NT2/D1 (cell line): ENCODE data around the gene CEP89.
A peak's percentile ranks its signal among the peaks of the same experiment; 100 is the strongest.
"Not testable (repeated sequence)": the region's sequence is repeated elsewhere in the genome, so short reads cannot be mapped to it uniquely, and the experiment has no call there.

Source experiments
- DNase-seq: peaks from one replicate; pipeline ENCODE4 v3.0.0-alpha.2; 2011; ENCODE audit warnings: low read depth, low spot score
- H3K27me3 ChIP-seq: 2 replicates; pipeline ENCODE4 v1.6.0; 2011; ENCODE audit warnings: mild to moderate bottlenecking; ENCODE audit not compliant: insufficient read length, insufficient read depth
- H3K36me3 ChIP-seq: 2 replicates; pipeline ENCODE4 v1.6.1; 2011; ENCODE audit warnings: mild to moderate bottlenecking, low read length, mixed read lengths; ENCODE audit not compliant: insufficient read depth, insufficient read length
- H3K4me1 ChIP-seq: 2 replicates; pipeline ENCODE4 v1.5.1; 2011; ENCODE audit not compliant: insufficient read depth, insufficient read length
- H3K4me3 ChIP-seq: 2 replicates; pipeline ENCODE4 v1.5.1; 2011; ENCODE audit warnings: low read depth; ENCODE audit not compliant: insufficient read length
- H3K9ac ChIP-seq: 2 replicates; pipeline ENCODE4 v1.6.0; 2011; ENCODE audit warnings: low read depth; ENCODE audit not compliant: insufficient read length
- H3K9me3 ChIP-seq: 2 replicates; pipeline ENCODE4 v1.5.1; 2011; ENCODE audit warnings: mild to moderate bottlenecking, low read length; ENCODE audit not compliant: insufficient read depth
- SUZ12 ChIP-seq: IDR thresholded peaks from 2 replicates; pipeline ENCODE4 v1.6.1; 2011; ENCODE audit not compliant: insufficient read length, insufficient read depth; ENCODE audit errors: extremely low read depth
- YY1 ChIP-seq: IDR thresholded peaks from 2 replicates; pipeline ENCODE4 v1.6.1; 2011; ENCODE audit not compliant: insufficient read length, insufficient read depth
- ZNF274 ChIP-seq: IDR thresholded peaks from 2 replicates; pipeline ENCODE4 v1.6.1; 2011; ENCODE audit warnings: mild to moderate bottlenecking, low read depth, low read length

CEP89 gene

GRCh38 chr19:32872391-32872790, 99.4 kb downstream of the CEP89 start:
- no peaks in the 10 kb centered on the region for H3K27me3 ChIP-seq
- H3K9me3 ChIP-seq: no peaks in the 10 kb centered on the region
- H3K36me3 ChIP-seq: peaks cover 3% of the 10 kb centered on the region
- TF ChIP-seq ZNF274 (no peak), YY1 (no peak), SUZ12 (no peak)
- peaks cover 12% of the 10 kb centered on the region for H3K4me1 ChIP-seq
- no peak overlapping the region for H3K9ac ChIP-seq
- DNase-seq: no peak
- no peak overlapping the region for H3K4me3 ChIP-seq

DNA sequence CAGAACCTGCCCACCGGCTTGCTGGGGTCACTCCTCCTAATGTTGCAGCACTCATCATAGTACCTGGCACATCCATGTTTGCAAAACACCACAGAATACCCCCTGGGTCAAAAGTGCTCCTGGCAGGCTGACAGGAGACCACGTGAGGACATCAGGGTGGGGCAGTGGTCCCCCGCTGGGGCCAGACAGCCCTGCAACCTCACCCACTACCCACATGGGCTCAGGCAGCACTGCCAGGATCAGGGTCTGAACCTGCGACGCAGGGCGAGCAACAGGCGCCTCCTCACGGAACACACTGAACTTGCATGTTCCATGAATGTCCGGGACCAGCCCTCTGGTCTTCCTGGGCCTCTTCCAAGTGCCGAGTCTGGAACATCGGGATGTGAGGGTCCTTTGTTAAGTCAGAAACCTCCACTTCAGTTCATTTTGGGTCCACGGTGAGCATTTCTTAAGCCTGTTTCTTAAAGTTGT, 100.7 kb downstream of the CEP89 start:
- no peak for TF ChIP-seq YY1
- no peak for TF ChIP-seq ZNF274
- no peak for TF ChIP-seq SUZ12
- Histone ChIP-seq H3K27me3 (no peaks in the 10 kb centered on the region), H3K9ac (no peak overlapping the region), H3K4me1 (peaks cover 13% of the 10 kb centered on the region), H3K9me3 (no peaks in the 10 kb centered on the region), H3K36me3 (no peaks in the 10 kb centered on the region), H3K4me3 (no peak overlapping the region)
- DNase-seq: no peak

- H3K36me3 ChIP-seq: no peaks in the 10 kb centered on the region
- TF ChIP-seq ZNF274: no peak
- TF ChIP-seq SUZ12: no peak
- no peak for TF ChIP-seq YY1
- no peaks in the 10 kb centered on the region for H3K9me3 ChIP-seq
- H3K9ac ChIP-seq: no peak overlapping the region
- no peak for DNase-seq
- no peaks in the 10 kb centered on the region for H3K27me3 ChIP-seq
- peaks cover 10% of the 10 kb centered on the region for H3K4me1 ChIP-seq
- H3K4me3 ChIP-seq: no peak overlapping the region
Measured at GRCh38 chr19:32869966-32870573, 101.7 kb downstream of the CEP89 start.

DNA sequence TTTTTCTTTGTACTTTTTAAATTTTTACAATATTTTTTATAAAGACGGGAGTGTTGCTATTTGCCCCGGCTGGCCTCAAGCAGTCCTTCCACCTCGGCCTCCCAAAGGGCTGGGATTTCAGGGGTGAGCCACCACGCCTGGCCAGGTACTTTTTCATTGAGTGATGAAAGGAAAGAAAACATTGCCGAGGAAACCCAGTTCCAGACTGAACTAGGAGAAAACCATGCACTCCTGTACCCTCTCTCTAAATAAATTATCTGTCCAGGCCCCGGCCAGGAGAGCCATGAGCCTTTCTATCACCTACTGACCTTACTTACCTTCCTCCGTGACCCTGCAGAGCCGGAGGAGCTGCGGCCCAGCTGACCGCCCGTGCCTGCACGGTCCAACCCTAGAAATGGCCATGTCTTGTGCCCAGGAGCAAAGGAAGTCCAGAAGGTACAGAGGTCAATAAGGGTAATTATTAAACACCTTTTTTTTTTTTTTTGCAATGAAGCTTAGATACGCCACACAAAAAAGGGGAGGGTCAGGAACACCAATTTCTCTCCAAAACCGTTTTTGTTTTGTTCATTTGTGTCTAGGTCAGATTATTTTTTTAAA, 102.3 kb downstream of the CEP89 start, which contains the start of gene SLC7A9:
TSS of gene SLC7A9 (minus strand) at position 399 of the 597 bp plus-strand sequence. CDS start 1,233 bp downstream, outside the sequence.
- Histone ChIP-seq H3K4me3 (no peak within 1 kb of the TSS), H3K27me3 (no peaks in the 10 kb centered on the region), H3K4me1 (peaks cover 8% of the 10 kb centered on the region), H3K9ac (peak within 1 kb of the TSS; percentile 4), H3K36me3 (no peaks in the 10 kb centered on the region), H3K9me3 (no peaks in the 10 kb centered on the region)
- no peak for DNase-seq
- TF ChIP-seq ZNF274: no peak
- TF ChIP-seq SUZ12: no peak
- no peak for TF ChIP-seq YY1

GRCh38 chr19:32868206-32868950, 103.4 kb downstream of the CEP89 start:
- Histone ChIP-seq H3K36me3 (no peaks in the 10 kb centered on the region), H3K27me3 (no peaks in the 10 kb centered on the region), H3K4me3 (no peak overlapping the region), H3K9ac (peak overlapping the region; percentile 4), H3K4me1 (peaks cover 8% of the 10 kb centered on the region), H3K9me3 (no peaks in the 10 kb centered on the region)
- TF ChIP-seq ZNF274 (no peak), SUZ12 (no peak), YY1 (no peak)
- no peak for DNase-seq

DNA sequence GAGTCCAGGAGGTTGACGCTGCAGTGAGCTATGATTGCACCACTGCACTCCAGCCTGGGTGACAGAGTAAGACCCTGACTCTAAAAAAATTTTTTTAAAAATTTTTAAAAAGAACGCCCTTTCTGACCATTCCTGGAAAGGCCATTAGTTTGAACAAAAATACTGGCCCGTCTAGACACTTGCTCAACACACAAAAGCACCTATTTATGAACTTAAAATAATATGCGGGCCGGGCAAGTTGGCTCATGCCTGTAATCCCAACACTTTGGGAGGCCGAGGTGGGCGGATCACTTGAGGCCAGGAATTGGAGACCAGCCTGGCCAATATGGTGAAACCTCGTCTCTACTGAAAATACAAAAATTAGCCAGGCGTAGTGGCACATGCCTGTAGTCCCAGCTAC, 104.3 kb downstream of the CEP89 start:
- H3K9ac ChIP-seq, H3K4me3 ChIP-seq, DNase-seq, H3K4me1 ChIP-seq, H3K36me3 ChIP-seq, H3K9me3 ChIP-seq, H3K27me3 ChIP-seq: not testable (repeated sequence)

- Histone ChIP-seq H3K4me3 (no peak overlapping the region), H3K9me3 (no peaks in the 10 kb centered on the region), H3K36me3 (no peaks in the 10 kb centered on the region), H3K4me1 (peaks cover 6% of the 10 kb centered on the region), H3K27me3 (no peaks in the 10 kb centered on the region), H3K9ac (peak overlapping the region; percentile 26)
- no peak for DNase-seq
- TF ChIP-seq ZNF274: no peak
Measured at GRCh38 chr19:32866564-32867265, 105.0 kb downstream of the CEP89 start.
